Measurements from ENCODE around the gene HDHD2.

DNA sequence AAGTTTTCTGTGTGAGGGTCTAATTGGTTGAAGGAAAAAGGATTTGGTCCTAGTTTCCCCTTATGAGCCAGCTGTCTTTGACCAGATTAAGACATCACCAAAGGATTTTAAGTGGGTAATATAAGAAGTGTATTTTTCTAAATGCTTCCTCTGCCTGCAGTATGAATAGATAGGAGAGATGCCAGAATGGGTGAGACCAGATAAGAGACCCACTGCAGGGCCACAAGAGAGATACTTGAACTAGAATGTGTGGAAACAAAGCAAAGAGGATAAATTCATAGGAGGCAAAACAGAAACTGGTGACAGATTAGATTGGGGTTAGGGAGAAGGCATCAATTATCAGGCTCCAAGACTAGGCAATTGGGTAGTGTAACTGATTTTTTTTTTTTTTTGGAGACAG lies 1.1 kb upstream of the HDHD2 start:
- TF ChIP-seq, protein P1, sequence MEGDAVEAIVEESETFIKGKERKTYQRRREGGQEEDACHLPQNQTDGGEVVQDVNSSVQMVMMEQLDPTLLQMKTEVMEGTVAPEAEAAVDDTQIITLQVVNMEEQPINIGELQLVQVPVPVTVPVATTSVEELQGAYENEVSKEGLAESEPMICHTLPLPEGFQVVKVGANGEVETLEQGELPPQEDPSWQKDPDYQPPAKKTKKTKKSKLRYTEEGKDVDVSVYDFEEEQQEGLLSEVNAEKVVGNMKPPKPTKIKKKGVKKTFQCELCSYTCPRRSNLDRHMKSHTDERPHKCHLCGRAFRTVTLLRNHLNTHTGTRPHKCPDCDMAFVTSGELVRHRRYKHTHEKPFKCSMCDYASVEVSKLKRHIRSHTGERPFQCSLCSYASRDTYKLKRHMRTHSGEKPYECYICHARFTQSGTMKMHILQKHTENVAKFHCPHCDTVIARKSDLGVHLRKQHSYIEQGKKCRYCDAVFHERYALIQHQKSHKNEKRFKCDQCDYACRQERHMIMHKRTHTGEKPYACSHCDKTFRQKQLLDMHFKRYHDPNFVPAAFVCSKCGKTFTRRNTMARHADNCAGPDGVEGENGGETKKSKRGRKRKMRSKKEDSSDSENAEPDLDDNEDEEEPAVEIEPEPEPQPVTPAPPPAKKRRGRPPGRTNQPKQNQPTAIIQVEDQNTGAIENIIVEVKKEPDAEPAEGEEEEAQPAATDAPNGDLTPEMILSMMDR (conservative IDR thresholded peaks at IDR 0.05) = no peak
- no peak for TF ChIP-seq ZFX (IDR thresholded peaks at IDR 0.05)

Measured in C4-2B (cell line).